ENCODE data around the gene FAM170B. TPM values are rescaled to one million over a fixed set of nuclear protein-coding genes. Genes with fewer than 3 reads are reported as not detected.

FAM170B gene
- total RNA-seq, 1 donor from 2014 or later, result not detected

- H3K9ac ChIP-seq, result no peak overlapping the region
- no peaks in the 10 kb centered on the region for H3K9me3 ChIP-seq (ENCODE audit: low read depth)
- no peak overlapping the region for H3K4me3 Mint-ChIP-seq
- no peaks in the 10 kb centered on the region for H3K4me1 ChIP-seq
- H3K27me3 ChIP-seq, result no peaks in the 10 kb centered on the region
- H4K20me1 ChIP-seq (ENCODE audit: low read depth), result no peaks in the 10 kb centered on the region
- peaks cover 2% of the 10 kb centered on the region for H3K27me3 Mint-ChIP-seq (ENCODE audit: insufficient read depth, low read depth)
- H3F3A ChIP-seq (ENCODE audit: low read depth), result no peaks in the 10 kb centered on the region
- H3K9me3 Mint-ChIP-seq, result no peaks in the 10 kb centered on the region
- no peaks in the 10 kb centered on the region for H3K36me3 ChIP-seq
- no peak overlapping the region for H3K27ac ChIP-seq
- no peak for DNase-seq (ENCODE audit: low spot score)
- peaks cover 11% of the 10 kb centered on the region for H3K4me1 Mint-ChIP-seq
- no peaks in the 10 kb centered on the region for H3K79me2 ChIP-seq (ENCODE audit: low read depth)
- no peak overlapping the region for H3K4me3 ChIP-seq
- no peaks in the 10 kb centered on the region for H3K36me3 Mint-ChIP-seq
- no peak overlapping the region for H3K4me2 ChIP-seq
- H3K27ac Mint-ChIP-seq, result no peak overlapping the region
- H2AFZ ChIP-seq (replicated peaks), result no peak overlapping the region
- no peak for TF ChIP-seq EZH2phosphoT487 (IDR thresholded peaks at IDR 0.05)
Observed at GRCh38 chr10:49174926-49175500, 41.2 kb upstream of the FAM170B start.

- no peak for DNase-seq (ENCODE audit: low spot score)
- Mint-ChIP-seq H3K4me3 (no peak overlapping the region), H3K27me3 (ENCODE audit: insufficient read depth, low read depth) (peaks cover 3% of the 10 kb centered on the region), H3K9me3 (no peaks in the 10 kb centered on the region), H3K4me1 (peaks cover 16% of the 10 kb centered on the region), H3K27ac (no peak overlapping the region), H3K36me3 (no peaks in the 10 kb centered on the region)
- H3K4me1 ChIP-seq, result no peaks in the 10 kb centered on the region
- H3K79me2 ChIP-seq (ENCODE audit: low read depth), result no peaks in the 10 kb centered on the region
- no peak overlapping the region for H3K9ac ChIP-seq
- no peak overlapping the region for H3K4me2 ChIP-seq
- no peaks in the 10 kb centered on the region for H3F3A ChIP-seq (ENCODE audit: low read depth)
- no peak overlapping the region for H2AFZ ChIP-seq (replicated peaks)
- H3K36me3 ChIP-seq, result no peaks in the 10 kb centered on the region
- TF ChIP-seq EZH2phosphoT487 (IDR thresholded peaks at IDR 0.05) (no peak), CTCF (IDR thresholded peaks at IDR 0.05) (no peak), EZH2 (IDR thresholded peaks at IDR 0.05) (no peak)
- H4K20me1 ChIP-seq (ENCODE audit: low read depth), result no peaks in the 10 kb centered on the region
- H3K4me3 ChIP-seq, result no peak overlapping the region
- no peaks in the 10 kb centered on the region for H3K27me3 ChIP-seq
- H3K9me3 ChIP-seq (ENCODE audit: low read depth), result no peaks in the 10 kb centered on the region
- no peak overlapping the region for H3K27ac ChIP-seq
Observed at GRCh38 chr10:49174261-49174925, 40.6 kb upstream of the FAM170B start.

- Histone ChIP-seq H3K27ac (no peak overlapping the region), H3K4me1 (no peaks in the 10 kb centered on the region), H3K4me3 (no peak overlapping the region), H3K9me3 (ENCODE audit: low read depth) (no peaks in the 10 kb centered on the region), H3K27me3 (no peaks in the 10 kb centered on the region), H3K36me3 (no peaks in the 10 kb centered on the region), H2AFZ (replicated peaks) (no peak overlapping the region), H3K4me2 (no peak overlapping the region), H3K9ac (no peak overlapping the region), H3K79me2 (ENCODE audit: low read depth) (no peaks in the 10 kb centered on the region), H4K20me1 (ENCODE audit: low read depth) (no peaks in the 10 kb centered on the region), H3F3A (ENCODE audit: low read depth) (no peaks in the 10 kb centered on the region)
- Mint-ChIP-seq H3K36me3 (no peaks in the 10 kb centered on the region), H3K9me3 (no peaks in the 10 kb centered on the region), H3K4me3 (no peak overlapping the region), H3K4me1 (peaks cover 17% of the 10 kb centered on the region), H3K27me3 (ENCODE audit: insufficient read depth, low read depth) (peaks cover 3% of the 10 kb centered on the region), H3K27ac (no peak overlapping the region)
- no peak for DNase-seq (ENCODE audit: low spot score)
- no peak for TF ChIP-seq EZH2phosphoT487 (IDR thresholded peaks at IDR 0.05)
Observed at GRCh38 chr10:49173853-49174252, 40.0 kb upstream of the FAM170B start.

GRCh38 chr10:49173201-49173772, 39.5 kb upstream of the FAM170B start:
- no peak for TF ChIP-seq CTCF (IDR thresholded peaks at IDR 0.05)
- no peak for TF ChIP-seq EZH2phosphoT487 (IDR thresholded peaks at IDR 0.05)
- TF ChIP-seq EZH2 (IDR thresholded peaks at IDR 0.05), result no peak
- Mint-ChIP-seq H3K9me3 (no peaks in the 10 kb centered on the region), H3K27me3 (ENCODE audit: insufficient read depth, low read depth) (peaks cover 4% of the 10 kb centered on the region), H3K27ac (no peak overlapping the region), H3K36me3 (no peaks in the 10 kb centered on the region), H3K4me3 (no peak overlapping the region), H3K4me1 (peaks cover 18% of the 10 kb centered on the region)
- Histone ChIP-seq H3K9ac (no peak overlapping the region), H3K27ac (no peak overlapping the region), H3K9me3 (ENCODE audit: low read depth) (no peaks in the 10 kb centered on the region), H3K4me2 (no peak overlapping the region), H4K20me1 (ENCODE audit: low read depth) (no peaks in the 10 kb centered on the region), H3K36me3 (no peaks in the 10 kb centered on the region), H3K79me2 (ENCODE audit: low read depth) (no peaks in the 10 kb centered on the region), H3K4me3 (no peak overlapping the region), H3K4me1 (no peaks in the 10 kb centered on the region), H2AFZ (replicated peaks) (no peak overlapping the region), H3F3A (ENCODE audit: low read depth) (no peaks in the 10 kb centered on the region), H3K27me3 (no peaks in the 10 kb centered on the region)
- no peak for DNase-seq (ENCODE audit: low spot score)

Measured in neural progenitor cell (in vitro differentiated cells).